Fibroblast of mammary gland (primary cell): Measurements from ENCODE around the gene TMEM92.
A peak's percentile ranks its signal among the peaks of the same experiment; 100 is the strongest.

Source experiments
- DNase-seq: peaks from one replicate; pipeline ENCODE4 v3.0.0-alpha.2; 2010; ENCODE audit warnings: low read depth
- H3K4me3 ChIP-seq: 2 replicates; pipeline ENCODE4 v1.5.1; 2011; ENCODE audit warnings: low read depth, mild to moderate bottlenecking, low read length, moderate library complexity; ENCODE audit not compliant: control insufficient read depth
- CTCF ChIP-seq: conservative IDR thresholded peaks from 2 replicates; pipeline ENCODE4 v1.5.1; 2011; ENCODE audit warnings: low read depth, low read length, inconsistent platforms; ENCODE audit not compliant: control insufficient read depth, insufficient read depth

The TMEM92 gene

GRCh38 chr17:50265690-50266315 is 8.5 kb upstream of the TMEM92 start:
- H3K4me3 ChIP-seq = peak overlapping the region; percentile 3
- TF ChIP-seq CTCF = no peak
- DNase-seq = peak; percentile 42

- peak overlapping the region; percentile 3 for H3K4me3 ChIP-seq
- peak; percentile 90 for DNase-seq
- peak; percentile 18 for TF ChIP-seq CTCF
These were observed 7.7 kb upstream of the TMEM92 start for GRCh38 chr17:50266384-50267073.

GRCh38 chr17:50267074-50267841 is 7.0 kb upstream of the TMEM92 start:
- H3K4me3 ChIP-seq = no peak overlapping the region
- no peak for TF ChIP-seq CTCF
- peak; percentile 68 for DNase-seq

- TF ChIP-seq CTCF = no peak
These were observed 6.2 kb upstream of the TMEM92 start for GRCh38 chr17:50268026-50268425.

DNA sequence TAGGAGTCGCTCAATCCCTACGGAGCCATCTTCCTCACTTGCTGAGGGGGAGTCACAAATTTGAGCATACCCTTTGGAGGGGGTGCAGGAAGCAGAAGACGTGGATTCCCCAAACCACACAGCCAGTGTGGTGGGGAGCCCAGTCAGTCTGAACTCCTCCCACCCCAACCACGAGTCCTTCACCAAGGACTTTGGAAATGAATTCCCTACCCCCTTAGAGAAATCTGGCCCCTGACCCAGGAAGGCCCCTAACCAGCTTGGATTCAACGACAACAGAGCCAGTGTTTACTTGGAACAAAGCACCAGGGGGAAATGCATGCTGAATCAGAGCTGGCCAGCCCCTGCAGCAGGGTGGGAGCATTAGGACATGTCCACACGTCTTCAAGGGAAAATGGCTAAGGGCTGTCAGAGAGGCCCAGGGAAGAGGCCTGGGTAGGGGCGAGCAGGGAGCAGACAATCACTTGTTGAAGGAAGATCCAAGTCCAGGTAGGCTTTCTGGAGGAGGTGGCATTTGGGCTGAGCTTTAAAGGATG is 5.5 kb upstream of the TMEM92 start:
- H3K4me3 ChIP-seq = no peak overlapping the region
- peak; percentile 41 for DNase-seq
- no peak for TF ChIP-seq CTCF

More at GRCh38 chr17:50268026-50268425, 6.2 kb upstream of the TMEM92 start:
- no peak for DNase-seq
- H3K4me3 ChIP-seq = no peak overlapping the region

DNA sequence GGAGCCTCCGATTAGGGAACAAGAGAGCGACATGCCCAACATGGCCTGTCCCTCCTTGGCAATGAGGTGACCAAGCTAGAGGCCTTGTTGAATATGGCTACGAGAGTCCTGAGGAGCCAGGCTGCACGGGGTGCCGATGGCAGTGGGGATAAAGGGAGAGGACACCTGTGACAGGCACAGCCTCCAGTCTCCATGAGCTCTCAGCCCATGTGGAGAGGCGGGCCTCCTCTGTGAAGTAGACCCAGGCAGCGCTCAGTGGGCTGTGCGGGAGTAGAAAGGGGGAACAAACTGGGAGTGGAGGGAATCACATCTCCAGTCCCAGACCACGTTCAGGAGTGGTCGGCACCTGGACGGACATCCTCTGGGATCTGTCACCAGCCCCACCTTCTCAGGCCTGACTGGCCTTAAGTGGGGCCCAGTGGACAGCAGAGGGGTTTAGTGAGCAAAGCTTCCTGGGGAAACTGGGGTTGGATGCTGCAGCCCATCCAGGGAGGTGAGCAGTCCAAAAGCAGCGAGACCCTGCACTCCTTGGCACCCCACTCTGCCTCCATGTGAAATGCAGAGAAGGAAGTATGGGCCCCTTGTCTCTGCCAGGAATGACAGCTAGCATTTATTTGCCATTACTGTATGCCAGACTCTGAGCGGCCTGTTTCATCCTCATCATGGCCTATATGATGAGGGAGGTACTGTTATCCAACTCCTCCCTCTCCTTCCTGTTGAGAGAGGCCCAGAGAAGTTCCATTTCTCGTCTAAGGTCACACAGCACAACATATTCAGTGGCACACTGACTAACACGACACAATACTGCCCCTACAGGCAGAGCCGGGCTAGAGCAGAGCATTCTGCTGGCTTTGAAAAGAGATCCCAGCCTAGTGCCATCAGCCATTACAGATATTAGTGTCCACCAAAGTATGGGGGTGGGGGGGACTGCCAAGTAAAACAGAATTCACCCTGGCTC is 4.5 kb upstream of the TMEM92 start:
- TF ChIP-seq CTCF = peak; percentile 92
- no peak overlapping the region for H3K4me3 ChIP-seq
- peak; percentile 88 for DNase-seq
